HL-60/S4 treated with retinoic acid at 250 ng/mL for 4 days and 3 days (cell line): ENCODE results near the gene PCOLCE2.

Experiments used
- in situ Hi-C: fragments of 300-500 bp; cut with MboI; formaldehyde crosslinking; loops from 2 replicates; pipeline ENCODE4 v1.7.0; 2022; ENCODE audit warnings: low sequenced_read_pairs

PCOLCE2 gene

GRCh38 chr3:142818651-142819050 lies 70.2 kb downstream of the PCOLCE2 start:
- in situ Hi-C loops, result no loop called here

GRCh38 chr3:142817897-142818296 lies 71.0 kb downstream of the PCOLCE2 start:
- in situ Hi-C loops, result no loop called here

- in situ Hi-C loops, result no loop called here
Measured at GRCh38 chr3:142817356-142817755, 71.5 kb downstream of the PCOLCE2 start.

- in situ Hi-C loops, result no loop called here
Measured at GRCh38 chr3:142815803-142816202, 73.1 kb downstream of the PCOLCE2 start.

GRCh38 chr3:142809259-142809658 lies 79.6 kb downstream of the PCOLCE2 start:
- in situ Hi-C loops, result no loop called here

GRCh38 chr3:142808103-142808917 lies 80.6 kb downstream of the PCOLCE2 start:
- in situ Hi-C loops, result no loop called here

GRCh38 chr3:142802891-142803290 lies 86.0 kb downstream of the PCOLCE2 start:
- in situ Hi-C loops, result no loop called here

GRCh38 chr3:142801746-142802145 lies 87.1 kb downstream of the PCOLCE2 start:
- in situ Hi-C loops, result no loop called here

- in situ Hi-C loops, result no loop called here
Measured at GRCh38 chr3:142796823-142797222, 92.1 kb downstream of the PCOLCE2 start.

GRCh38 chr3:142795332-142795731 lies 93.6 kb downstream of the PCOLCE2 start:
- in situ Hi-C loops, result no loop called here

GRCh38 chr3:142794508-142794907 lies 94.4 kb downstream of the PCOLCE2 start:
- in situ Hi-C loops, result no loop called here

- in situ Hi-C loops, result no loop called here
Measured at GRCh38 chr3:142787719-142788118, 101.2 kb downstream of the PCOLCE2 start.

- in situ Hi-C loops, result no loop called here
Measured at GRCh38 chr3:142785996-142786395, 102.9 kb downstream of the PCOLCE2 start.

- in situ Hi-C loops, result no loop called here
Measured at GRCh38 chr3:142784228-142784627, 104.7 kb downstream of the PCOLCE2 start.

- in situ Hi-C loops, result no loop called here
Measured at GRCh38 chr3:142782616-142783015, 106.3 kb downstream of the PCOLCE2 start.

GRCh38 chr3:142779591-142779990 lies 109.3 kb downstream of the PCOLCE2 start:
- in situ Hi-C loops, result no loop called here

- in situ Hi-C loops, result no loop called here
Measured at GRCh38 chr3:142778541-142778940, 110.3 kb downstream of the PCOLCE2 start.

GRCh38 chr3:142777927-142778326 lies 111.0 kb downstream of the PCOLCE2 start:
- in situ Hi-C loops, result no loop called here

GRCh38 chr3:142768338-142768737 lies 120.5 kb downstream of the PCOLCE2 start:
- in situ Hi-C loops, result no loop called here
